ENCODE data around the gene TP53I3.

TP53I3 gene

GRCh38 chr2:24121469-24121868 is 36.8 kb upstream of the TP53I3 start:
- TF ChIP-seq CTCF (IDR thresholded peaks at IDR 0.05; ENCODE audit: low read depth, low read length) (no peak), EZH2phosphoT487 (IDR thresholded peaks at IDR 0.05; ENCODE audit: low read depth) (no peak)
- no peaks in the 10 kb centered on the region for H4K20me1 ChIP-seq (ENCODE audit: insufficient read depth, low read length)
- H3K79me2 ChIP-seq (ENCODE audit: low read length): peaks cover 12% of the 10 kb centered on the region; the same call in 1 of the 2 replicates
- H3K36me3 ChIP-seq (replicated peaks; ENCODE audit: low read depth, low read length): no peaks in the 10 kb centered on the region
- peaks cover 12% of the 10 kb centered on the region for H3K4me1 ChIP-seq (ENCODE audit: low read length)
- H3K9ac ChIP-seq (ENCODE audit: low read length): no peak overlapping the region
- no peak overlapping the region for H3K27ac ChIP-seq (ENCODE audit: low read length)
- H3K4me3 ChIP-seq (ENCODE audit: low read length): no peak overlapping the region
- H2AFZ ChIP-seq (ENCODE audit: low read depth, low read length): no peak overlapping the region
- H3K27me3 ChIP-seq (ENCODE audit: low read depth, low read length): no peaks in the 10 kb centered on the region
- no peaks in the 10 kb centered on the region for H3K9me3 ChIP-seq (ENCODE audit: insufficient read depth, low read length)
- H3K4me2 ChIP-seq (ENCODE audit: low read length): no peak overlapping the region

- no peak overlapping the region for H3K27ac ChIP-seq (ENCODE audit: low read length)
- no peak overlapping the region for H3K4me3 ChIP-seq (ENCODE audit: low read length)
- TF ChIP-seq EZH2phosphoT487 (IDR thresholded peaks at IDR 0.05; ENCODE audit: low read depth): no peak
- TF ChIP-seq CTCF (IDR thresholded peaks at IDR 0.05; ENCODE audit: low read depth, low read length): no peak
- H4K20me1 ChIP-seq (ENCODE audit: insufficient read depth, low read length): no peaks in the 10 kb centered on the region
- no peak overlapping the region for H2AFZ ChIP-seq (ENCODE audit: low read depth, low read length)
- no peaks in the 10 kb centered on the region for H3K27me3 ChIP-seq (ENCODE audit: low read depth, low read length)
- H3K9me3 ChIP-seq (ENCODE audit: insufficient read depth, low read length): no peaks in the 10 kb centered on the region
- no peaks in the 10 kb centered on the region for H3K36me3 ChIP-seq (replicated peaks; ENCODE audit: low read depth, low read length)
- H3K4me1 ChIP-seq (ENCODE audit: low read length): peaks cover 12% of the 10 kb centered on the region
- no peak overlapping the region for H3K4me2 ChIP-seq (ENCODE audit: low read length)
- H3K79me2 ChIP-seq (ENCODE audit: low read length): peaks cover 12% of the 10 kb centered on the region; the same call in 1 of the 2 replicates
- H3K9ac ChIP-seq (ENCODE audit: low read length): no peak overlapping the region
These were observed 36.4 kb upstream of the TP53I3 start for GRCh38 chr2:24121066-24121465.

GRCh38 chr2:24117902-24118301 is 33.3 kb upstream of the TP53I3 start:
- Histone ChIP-seq H3K4me1 (ENCODE audit: low read length) (peaks cover 6% of the 10 kb centered on the region), H4K20me1 (ENCODE audit: insufficient read depth, low read length) (no peaks in the 10 kb centered on the region), H3K9ac (ENCODE audit: low read length) (no peak overlapping the region), H3K27me3 (ENCODE audit: low read depth, low read length) (no peaks in the 10 kb centered on the region), H3K36me3 (replicated peaks; ENCODE audit: low read depth, low read length) (no peaks in the 10 kb centered on the region), H3K4me2 (ENCODE audit: low read length) (no peak overlapping the region), H2AFZ (ENCODE audit: low read depth, low read length) (no peak overlapping the region), H3K9me3 (ENCODE audit: insufficient read depth, low read length) (no peaks in the 10 kb centered on the region), H3K27ac (ENCODE audit: low read length) (no peak overlapping the region), H3K4me3 (ENCODE audit: low read length) (no peak overlapping the region), H3K79me2 (ENCODE audit: low read length) (no peaks in the 10 kb centered on the region)
- TF ChIP-seq CTCF (IDR thresholded peaks at IDR 0.05; ENCODE audit: low read depth, low read length): no peak
- no peak for TF ChIP-seq EZH2phosphoT487 (IDR thresholded peaks at IDR 0.05; ENCODE audit: low read depth)

GRCh38 chr2:24115057-24115456 is 30.4 kb upstream of the TP53I3 start:
- Histone ChIP-seq H3K9ac (ENCODE audit: low read length) (no peak overlapping the region), H3K79me2 (ENCODE audit: low read length) (no peaks in the 10 kb centered on the region), H3K36me3 (replicated peaks; ENCODE audit: low read depth, low read length) (no peaks in the 10 kb centered on the region), H3K4me2 (ENCODE audit: low read length) (no peak overlapping the region), H3K9me3 (ENCODE audit: insufficient read depth, low read length) (no peaks in the 10 kb centered on the region), H3K27ac (ENCODE audit: low read length) (no peak overlapping the region), H2AFZ (ENCODE audit: low read depth, low read length) (no peak overlapping the region), H3K4me1 (ENCODE audit: low read length) (no peaks in the 10 kb centered on the region), H3K4me3 (ENCODE audit: low read length) (no peak overlapping the region), H4K20me1 (ENCODE audit: insufficient read depth, low read length) (no peaks in the 10 kb centered on the region), H3K27me3 (ENCODE audit: low read depth, low read length) (no peaks in the 10 kb centered on the region)
- no peak for TF ChIP-seq CTCF (IDR thresholded peaks at IDR 0.05; ENCODE audit: low read depth, low read length)
- TF ChIP-seq EZH2phosphoT487 (IDR thresholded peaks at IDR 0.05; ENCODE audit: low read depth): no peak

All from OCI-LY3 (cell line).